GM18858 (cell line): Measurements from ENCODE around the gene CCDC51.

Source experiments
- ATAC-seq: cut with Tn5 transposase; IDR thresholded peaks from one replicate; pipeline ENCODE4 v1.9.1; 2021; ENCODE audit not compliant: unreplicated experiment

The CCDC51 gene

DNA sequence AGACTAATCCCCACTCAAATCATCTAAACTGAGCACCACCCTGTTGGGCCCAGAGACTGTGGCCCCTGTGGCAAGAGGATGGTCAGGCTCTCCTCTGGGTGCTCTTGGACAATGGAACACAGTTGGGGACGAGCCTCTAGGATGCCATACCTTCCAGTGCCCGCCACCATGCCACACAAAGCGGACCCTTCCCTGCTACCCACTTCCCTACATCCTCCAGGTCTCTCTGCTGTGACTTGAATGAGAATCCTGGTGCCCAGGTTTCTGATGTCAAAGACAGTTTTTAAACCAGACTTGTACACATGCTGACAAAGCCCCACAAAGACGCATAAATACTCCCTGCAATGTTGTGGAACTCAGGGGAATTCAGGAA is 4.7 kb downstream of the CCDC51 start:
- ATAC-seq = no peak

DNA sequence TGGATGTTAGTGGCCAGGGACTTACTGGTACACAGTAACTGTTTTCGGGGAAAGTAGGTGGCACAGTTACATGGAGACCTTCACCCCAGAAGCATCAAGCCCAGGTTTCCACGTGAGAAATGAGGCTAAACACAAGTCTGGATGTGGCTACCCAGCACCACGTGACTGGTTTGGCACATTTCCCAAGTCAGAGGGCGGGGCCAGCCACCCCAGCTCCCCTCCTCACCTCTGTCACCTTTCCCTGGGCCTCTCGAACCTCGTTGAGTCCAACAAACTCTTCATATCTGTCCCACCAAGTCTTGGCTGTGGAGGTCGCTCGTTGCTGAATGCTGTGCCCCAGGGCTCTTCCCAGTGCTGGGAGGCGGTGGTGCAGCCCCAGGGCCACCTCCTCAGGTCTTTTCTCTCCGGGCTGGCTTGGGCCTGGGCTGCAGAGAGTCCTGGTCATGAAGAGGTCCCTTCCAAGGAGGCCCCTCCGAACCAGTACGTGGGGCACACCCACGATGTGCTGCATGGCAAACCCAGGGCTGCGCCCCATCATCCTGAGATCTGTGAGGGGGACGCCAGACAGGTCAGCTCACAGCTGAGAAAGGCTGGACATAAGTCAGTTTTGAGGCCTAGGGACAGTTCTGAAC is 5.2 kb downstream of the CCDC51 start:
- no peak for ATAC-seq

DNA sequence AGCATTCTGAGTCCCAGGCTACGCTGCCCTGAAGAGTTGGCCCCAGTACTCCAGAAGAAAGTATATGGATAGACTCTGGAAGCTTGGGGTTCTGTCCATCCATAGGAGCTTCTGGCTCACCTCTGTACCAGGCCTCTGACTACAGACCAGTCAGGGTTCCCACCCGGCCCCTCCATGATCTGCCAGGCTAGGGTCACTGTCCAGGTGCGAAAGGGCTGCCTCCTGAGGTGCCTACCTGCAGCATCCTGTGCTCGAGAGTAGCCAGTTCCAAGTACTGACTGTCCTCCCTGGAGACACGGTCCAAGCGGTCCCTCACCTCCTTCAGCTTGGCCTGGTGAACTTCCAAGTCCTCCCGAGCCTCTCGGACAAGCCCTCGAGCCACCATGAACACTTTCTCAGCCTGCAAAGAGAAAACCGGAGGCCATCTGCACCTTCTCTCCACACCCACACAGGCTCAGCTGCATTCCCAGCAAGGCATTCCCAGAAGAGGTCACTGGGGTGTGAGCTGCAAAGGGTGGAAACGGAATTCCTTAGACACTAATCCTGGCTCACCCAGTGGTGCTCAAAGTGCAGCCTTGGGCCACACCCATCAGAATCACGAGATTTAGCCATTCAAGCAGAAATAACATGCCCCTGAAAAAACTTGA is 6.3 kb downstream of the CCDC51 start:
- ATAC-seq = no peak

DNA sequence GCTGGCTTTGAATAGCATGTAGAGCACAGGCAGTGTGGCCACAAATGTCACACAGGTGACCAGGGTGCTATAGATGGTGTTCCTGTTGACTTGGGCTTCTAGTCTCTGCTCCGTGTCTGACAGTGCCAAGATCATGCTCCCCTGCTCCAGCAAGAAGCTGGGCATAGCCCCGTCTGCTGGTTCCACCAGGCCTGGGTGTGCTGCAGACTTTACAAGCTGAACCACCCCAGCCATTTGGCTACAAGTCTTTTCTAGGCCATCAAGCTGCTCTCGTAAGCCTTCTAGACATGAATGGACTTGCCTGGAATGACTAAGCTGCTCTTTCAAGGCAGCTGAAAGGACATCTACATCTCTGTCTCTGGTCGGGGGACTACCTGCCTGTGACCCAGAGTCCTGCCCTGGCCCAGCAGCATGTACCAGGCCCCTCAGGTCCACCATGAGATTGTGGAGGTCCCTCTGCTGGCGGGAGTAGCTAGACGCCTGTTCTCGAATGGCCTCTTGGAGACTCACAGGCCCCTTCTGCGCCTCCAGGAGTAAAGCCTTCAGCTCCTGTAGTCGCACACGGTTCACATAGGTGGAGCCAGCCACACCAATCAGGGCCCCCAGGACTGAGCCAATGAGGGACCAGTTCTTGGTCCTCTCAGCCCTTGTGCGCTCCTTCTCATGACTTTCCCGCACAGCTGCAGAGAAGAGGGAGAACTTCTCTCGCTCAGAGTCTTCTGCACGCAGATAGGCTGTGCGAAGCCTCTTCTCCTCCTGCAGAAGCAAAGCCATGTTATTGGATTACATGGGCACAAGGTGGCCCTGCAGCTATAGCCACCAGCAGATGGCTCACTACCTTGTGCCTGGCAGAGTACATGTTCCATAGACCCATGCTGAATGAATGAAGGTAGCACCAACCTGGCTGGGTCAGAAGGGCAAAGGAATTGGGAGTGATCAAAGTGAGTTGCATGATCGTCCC is 7.2 kb downstream of the CCDC51 start:
- ATAC-seq = no peak

DNA sequence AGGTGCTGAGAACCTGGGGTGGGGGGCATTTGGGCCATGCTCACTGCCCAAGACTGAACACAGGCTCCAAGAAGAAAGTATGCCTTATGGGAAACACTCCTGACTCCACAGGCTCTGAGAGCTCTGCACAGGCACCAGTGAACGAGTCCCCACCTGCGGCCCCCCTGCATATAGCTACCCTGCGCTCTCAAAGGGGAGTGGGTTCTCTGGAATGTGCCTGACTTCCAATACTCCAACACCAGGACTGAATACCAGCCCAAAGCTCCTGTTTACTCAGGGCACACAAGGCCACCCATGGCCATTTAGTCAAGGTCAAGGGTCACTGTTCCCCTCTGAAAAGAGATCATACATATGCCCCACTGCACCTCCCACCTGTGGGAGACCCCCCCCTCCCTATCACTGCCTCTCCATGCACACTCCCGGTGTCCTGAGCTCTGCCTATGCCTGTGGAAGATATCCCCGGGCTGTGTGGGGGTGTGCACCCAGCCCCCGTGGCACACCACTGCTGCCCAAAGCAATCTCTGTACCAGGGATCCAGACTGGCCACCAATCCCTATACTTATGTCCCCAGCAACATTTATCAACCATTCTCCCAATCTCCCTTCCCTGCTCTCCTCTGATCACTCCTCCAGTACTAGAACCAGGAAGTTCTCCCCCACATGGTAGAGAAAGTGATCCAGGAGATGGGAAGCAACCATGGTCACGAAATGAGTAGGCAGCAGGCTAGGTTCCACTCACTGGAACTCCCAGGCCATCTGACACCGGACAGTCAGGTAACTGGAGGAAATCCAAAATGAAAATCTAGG is 8.5 kb downstream of the CCDC51 start:
- ATAC-seq = no peak

DNA sequence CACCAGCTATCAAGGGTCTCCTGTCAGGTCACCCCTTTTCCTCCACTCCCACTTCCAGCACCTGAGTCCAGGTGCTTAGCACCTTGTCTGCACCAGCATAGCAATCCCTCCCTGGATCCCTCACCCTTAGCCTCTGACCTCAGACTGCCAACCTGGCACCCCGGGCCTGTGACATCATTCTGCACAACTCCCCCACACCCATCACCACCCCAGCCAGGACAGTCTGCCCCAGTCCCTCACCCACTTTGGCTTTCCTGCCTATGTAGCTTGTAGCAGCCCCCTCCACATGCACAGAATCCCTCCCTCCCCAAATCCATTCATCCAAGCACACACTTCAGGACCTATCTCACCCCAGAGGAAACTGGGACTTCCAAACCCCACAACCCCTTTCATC is 9.2 kb downstream of the CCDC51 start:
- no peak for ATAC-seq

DNA sequence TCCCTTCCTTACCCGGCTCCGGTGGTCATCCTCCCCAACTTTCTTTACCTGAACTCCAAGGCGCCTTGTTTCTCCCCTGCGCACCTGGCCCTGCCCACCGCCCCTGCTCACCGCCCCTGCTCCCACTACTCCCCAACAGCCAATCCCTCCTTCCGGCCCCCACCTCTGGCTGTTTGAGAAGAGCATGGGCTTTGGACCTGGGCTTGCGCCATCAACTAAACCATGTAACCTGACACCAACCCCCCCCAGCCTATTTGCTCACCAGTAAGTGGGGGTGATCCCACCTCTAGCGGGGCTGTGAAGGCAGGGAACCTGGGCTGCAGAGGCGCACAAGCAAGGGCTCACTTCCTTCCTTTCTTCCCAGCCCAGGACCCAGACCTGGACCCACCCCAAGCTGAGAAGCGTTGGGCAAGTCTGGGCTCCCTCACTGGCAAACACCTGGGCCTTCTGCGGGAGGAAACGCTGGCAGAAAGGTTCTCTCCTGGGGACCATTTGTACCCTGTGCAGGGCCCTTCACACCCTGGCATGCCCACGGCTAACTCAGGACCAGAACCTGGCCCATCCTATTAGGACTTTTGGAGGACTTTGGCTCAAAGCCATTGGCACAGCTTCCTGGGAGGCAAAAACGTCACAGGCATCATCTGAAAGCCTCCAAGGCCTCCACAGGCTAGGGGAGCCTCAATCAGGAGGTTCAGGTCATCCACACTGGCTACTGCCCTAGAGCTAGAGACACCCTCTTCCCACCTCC is 9.8 kb downstream of the CCDC51 start, which contains the start of gene PLXNB1:
PLXNB1 (minus strand) TSS at position 127 of the 748 bp plus-strand sequence. CDS start 5,475 bp downstream, outside the sequence.
- ATAC-seq = no peak

DNA sequence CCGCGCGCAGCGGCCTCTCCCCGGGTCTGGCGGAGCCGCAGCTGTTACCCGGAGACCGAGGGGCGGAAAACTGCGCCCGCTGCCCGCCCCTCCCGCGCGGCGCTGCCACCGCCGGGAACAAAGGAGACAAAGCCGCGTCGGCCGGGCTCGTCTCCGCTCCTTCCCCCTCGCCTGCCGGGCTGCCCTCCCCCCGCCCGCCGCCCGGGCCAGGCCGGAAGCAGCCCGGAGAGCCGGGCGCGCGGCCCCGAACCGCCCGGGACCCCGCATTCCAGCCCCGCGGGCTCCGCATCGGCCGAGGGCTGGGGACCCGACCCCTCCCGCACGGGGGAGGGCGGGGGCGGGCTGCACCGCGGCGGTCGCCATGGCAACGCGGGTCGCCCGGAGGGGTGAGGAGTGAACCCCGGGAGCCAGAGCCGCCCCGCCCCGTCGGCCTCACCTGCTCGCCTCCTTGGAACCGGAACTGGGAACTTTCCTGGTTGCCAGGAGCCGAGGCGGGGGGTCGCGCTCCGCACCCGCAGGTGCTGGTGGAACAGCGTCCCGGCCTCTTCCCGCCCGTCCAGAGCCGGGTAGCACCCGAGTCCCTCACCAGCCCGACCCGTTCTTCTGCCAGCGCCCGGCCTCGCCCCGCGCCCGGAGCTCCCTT is 10.5 kb downstream of the CCDC51 start:
- no peak for ATAC-seq

DNA sequence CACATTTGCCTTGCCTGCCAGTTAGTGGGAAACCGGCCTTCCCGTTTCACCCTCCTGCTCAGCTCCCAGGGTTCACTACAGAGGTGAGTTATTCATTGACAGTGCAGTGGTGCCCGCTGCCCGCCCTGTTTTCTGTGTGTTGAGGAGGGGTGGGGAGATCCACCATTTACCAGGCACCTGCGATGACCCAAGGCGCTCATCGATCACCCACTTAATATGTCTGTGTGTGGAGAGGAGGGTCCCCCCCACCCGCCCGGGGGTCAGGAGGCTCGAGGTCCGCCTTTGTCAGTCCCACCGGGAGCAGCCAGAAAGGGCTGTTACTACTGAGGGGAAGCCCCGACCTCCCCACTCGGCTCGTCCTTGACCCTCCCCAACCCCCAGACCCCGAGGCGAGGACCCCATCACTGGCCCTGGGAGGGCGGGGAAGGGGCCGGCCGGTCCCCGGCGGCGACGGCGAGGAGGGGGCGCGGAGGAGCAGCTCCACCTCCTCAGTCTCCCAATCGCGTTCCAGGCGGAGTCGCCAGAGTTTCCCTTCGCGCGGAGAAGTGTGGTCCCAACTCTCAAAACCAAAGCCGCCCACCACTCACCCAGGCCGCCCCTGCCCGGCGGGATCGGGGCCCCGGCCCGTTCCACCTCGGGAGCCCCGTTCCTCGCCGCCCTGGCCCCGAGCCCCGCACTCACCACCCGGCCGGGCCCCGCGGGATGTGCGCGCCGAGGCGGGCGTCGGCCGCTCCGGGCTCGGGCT is 11.2 kb downstream of the CCDC51 start:
- no peak for ATAC-seq

DNA sequence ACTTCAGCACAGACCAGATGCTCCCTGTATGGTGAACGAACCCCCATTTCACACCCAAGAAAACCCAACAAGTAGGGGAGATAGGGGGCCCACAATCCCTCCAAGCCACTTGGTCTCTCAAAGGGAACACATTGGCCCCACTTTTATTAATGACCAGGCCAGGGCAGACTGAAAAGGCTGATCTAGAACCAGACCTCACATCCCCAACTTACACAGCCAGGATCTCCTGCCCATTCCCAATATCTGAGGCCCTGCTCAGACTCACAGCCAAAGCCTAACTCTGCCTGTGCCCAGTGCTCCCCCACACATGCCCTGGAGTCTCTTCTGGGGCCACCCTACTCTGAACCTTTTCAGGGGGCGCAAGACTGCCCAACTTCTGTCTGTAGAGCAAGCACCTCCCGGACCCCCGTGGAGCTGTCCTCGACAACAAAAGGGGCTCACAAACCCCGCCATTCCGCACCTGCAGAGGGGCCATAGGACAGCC is 11.8 kb downstream of the CCDC51 start:
- ATAC-seq = no peak

DNA sequence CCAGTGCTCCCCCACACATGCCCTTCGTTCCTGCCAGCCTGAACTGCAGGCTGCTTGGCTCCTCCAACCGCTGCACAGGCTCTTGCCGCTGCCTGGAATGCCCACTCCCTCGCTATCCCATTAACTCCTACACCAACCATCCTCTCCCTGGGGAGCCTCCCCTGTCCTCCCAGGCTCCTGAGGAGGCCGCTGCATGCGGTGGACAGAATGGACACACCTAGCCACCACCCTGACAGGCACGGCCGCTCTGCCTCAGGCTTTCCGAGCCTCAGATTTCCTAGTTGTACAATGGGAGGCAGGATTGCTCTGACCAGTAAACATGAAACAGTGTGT is 12.3 kb downstream of the CCDC51 start:
- ATAC-seq = no peak

DNA sequence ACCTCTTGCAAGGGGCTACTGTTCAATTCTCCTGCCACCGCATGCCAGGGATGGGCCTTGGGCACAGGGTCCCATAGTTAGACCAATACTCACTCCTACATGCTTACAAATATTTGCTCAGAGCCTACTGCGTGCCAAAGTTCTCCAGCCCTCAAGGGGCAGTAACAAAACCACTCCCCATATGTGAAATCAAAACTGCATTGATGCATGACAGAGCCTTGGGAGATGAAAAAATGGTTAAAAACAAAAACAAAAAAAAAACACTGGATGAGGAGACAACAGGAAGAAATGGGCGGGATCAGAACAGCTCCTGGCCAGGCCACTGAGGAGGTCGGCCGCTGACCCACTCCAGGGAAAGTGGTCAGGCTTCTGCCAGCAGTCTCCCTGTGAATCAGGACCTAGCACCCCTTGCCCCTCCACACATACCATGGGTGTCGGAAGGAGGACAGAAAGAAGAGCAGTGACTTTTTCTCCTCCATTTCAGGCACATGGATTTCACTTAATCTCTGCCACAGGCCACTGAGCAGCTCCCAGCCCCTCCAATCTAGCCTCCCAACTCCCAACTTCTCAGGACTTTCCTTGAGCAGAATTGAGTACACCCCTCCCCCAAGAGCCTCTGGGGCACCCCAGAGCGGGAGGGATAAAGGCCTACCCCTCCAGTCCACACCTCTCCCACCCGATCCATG is 12.8 kb downstream of the CCDC51 start:
- ATAC-seq = no peak

DNA sequence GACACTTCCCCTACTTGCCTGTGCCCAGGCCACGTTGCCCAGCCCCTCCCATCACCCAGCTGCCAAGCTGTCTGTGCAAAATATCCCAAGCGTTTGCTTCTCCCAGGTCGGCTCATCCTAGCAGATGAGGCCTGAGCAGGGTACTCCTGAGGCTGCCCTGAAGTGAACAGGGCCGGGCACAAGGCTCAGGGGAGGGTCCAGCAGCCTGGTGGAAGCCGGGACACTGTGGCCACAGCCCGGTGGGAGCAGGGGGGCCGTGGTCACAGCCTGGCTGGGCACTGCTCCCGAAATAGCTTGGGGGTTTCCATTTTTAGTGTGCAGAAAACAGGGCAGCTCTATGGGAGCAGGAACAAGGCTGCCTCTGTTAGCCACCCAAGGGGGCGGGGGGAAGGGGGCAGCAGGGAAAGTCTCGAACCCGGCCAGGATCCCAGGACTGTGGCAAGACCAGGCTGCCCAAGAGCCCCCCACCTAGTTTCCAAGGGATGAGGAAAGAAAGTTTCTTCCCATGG is 13.5 kb downstream of the CCDC51 start:
- ATAC-seq = no peak

DNA sequence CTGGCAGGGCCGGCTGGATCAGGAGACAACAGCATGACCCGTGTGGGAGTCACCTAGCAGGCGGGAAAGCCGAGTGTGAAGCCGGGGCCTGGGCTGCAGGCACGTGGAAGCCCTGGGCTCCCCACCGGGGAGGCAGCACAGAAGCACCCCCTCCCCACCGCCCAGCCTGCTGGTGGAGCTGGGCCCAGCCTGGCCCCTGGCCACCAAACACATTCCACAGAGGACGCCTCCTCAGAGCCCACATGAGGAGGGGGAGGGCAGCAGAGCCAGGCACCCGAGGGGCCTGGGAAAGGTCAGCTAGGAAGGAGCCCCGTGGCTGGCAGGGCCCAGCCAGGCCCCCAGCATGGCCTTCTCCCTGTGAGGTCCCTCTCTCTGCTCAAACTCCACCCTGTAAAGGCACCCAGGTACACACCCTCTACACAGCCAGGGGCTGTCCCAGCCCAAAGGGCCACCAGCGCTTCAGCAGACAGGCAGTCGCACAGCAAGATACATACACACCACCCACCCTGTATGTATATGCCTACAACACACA is 14.6 kb downstream of the CCDC51 start:
- no peak for ATAC-seq

DNA sequence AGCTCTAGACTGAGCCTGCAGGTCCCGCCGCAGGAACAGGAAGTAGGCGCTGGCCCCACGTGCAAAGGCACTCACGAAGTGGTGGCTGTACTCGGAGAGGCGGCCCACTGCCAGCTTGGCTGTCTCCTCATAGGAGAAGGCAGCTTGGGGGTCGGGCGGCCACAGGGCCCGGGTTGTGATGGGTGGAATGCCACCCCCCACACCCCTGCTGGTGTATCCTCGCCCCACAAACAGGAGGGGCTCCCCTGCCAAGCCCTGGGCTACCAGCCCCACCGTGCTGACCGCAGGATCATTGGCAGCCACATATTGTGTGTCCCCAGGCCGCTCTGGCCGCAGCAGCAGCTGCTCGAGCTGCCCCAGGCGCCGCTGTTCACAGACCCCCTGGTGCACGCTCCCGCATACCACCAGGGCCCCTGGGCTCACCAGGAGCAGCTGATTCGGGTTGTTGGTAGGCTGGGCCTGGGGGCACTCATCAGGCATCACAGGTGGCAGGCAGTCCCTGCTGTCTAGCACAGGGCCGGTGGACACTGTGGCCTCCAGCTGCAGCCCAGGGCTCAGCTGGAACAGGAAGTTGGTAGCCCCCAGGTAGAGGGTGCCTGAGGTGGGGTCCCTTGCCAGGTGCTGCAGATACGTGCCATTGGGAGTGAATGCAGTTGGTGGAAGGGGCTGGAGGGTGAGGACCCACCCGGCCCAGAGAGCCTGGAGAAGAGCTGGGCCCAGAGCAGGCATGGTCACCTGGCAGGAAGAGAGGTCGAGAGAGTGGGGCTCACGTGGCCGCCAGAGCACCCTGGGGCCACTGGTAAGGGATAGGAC is 15.8 kb downstream of the CCDC51 start:
- ATAC-seq = no peak

DNA sequence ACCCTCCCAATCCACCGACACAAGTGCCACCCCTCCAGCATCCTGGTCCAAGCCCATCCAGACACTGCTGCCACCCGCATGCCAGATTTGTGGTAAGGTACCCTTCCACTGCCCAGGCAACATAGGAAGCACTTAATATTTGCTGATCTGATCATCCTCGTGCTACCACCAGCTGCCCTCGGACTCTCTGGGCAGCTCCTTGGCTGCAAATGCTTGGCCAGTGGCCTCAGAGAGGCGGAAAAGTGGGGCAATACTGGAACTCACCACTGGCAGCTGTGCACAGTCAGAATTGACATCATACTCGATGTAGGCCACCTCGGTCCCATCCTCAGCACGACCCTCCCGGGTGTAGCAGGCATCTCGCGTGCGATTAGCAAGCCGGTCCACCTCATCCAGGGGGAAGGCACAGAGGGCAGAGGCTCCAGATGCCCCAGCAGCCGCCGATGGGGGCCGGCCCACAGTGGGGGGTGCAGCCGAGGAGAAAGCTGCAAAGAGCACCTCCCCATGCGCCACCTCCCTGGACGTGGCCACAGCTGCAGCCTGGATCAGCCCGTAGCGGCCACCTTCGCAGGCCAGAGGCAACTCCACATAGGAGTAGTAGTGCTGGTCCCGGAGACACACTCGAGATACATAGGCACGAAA is 16.6 kb downstream of the CCDC51 start:
- no peak for ATAC-seq

DNA sequence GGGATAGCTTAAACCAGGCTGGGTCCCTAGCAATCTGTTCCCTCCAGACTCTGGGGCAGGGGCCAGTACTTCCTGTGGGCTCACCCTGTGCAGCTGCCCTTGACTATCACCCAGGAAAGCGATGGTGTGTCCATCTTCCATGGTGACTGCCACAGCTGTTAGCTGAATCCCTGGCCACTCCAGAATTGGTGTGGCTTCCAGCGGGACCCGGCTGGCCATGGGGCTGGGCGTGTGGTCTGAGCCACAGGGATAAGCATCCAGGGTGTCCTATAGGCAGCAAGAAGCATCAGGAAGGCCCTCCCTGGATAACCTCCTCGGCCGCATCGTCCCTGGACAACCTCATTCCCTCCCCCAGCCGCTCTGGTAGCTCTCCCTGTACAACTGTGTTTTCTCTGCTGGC is 17.2 kb downstream of the CCDC51 start:
- no peak for ATAC-seq
